ENCODE measurements around the gene C19orf18.
"Not testable (repeated sequence)": the region's sequence is repeated elsewhere in the genome, so short reads cannot be mapped to it uniquely, and the experiment has no call there.

Gene C19orf18

DNA sequence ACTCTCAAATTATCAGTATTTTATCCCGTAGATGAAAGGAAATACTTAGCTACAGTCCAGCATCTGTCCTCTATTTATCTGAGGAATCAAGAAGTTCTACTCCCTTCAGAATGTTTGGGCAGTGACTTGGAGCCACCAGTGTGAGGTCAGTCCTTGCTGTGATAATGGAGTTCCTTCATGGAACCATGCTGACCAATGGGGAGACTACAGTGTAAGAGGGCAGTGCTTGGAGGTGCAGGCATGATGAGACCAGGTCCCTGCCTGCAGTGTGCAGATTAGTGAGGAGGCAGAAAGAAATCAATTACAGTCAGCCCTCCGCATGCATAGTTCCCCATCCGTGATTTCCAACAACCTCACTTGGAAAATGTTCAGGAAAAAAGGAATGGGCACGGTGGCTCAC, at the start of gene C19orf18:
TSS of gene C19orf18 (minus strand) at position 101 of the 400 bp plus-strand sequence. CDS start 102 bp downstream, outside the sequence.
- no peak for DNase-seq (ENCODE audit: low read depth in 2 of 2)

DNA sequence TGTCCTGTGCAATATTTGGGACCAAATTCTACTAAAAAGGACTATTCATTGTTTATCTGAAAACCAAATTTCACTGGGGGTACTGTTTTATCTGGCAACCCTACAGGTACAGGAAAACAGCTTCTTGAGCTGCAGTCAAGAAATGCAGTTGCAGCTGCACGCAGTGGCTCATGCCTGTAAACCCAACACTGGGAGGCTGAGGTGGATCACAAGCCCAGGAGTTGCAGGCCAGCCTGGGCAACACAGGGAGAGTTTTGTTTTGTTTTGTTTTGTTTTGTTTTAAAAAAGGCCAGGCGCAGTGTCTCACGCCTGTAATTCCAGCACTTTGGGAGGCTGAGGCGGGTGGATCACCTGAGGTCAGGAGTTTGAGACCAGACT, 47.9 kb upstream of the C19orf18 start:
- DNase-seq (ENCODE audit: low read depth in 2 of 2) = no peak

DNA sequence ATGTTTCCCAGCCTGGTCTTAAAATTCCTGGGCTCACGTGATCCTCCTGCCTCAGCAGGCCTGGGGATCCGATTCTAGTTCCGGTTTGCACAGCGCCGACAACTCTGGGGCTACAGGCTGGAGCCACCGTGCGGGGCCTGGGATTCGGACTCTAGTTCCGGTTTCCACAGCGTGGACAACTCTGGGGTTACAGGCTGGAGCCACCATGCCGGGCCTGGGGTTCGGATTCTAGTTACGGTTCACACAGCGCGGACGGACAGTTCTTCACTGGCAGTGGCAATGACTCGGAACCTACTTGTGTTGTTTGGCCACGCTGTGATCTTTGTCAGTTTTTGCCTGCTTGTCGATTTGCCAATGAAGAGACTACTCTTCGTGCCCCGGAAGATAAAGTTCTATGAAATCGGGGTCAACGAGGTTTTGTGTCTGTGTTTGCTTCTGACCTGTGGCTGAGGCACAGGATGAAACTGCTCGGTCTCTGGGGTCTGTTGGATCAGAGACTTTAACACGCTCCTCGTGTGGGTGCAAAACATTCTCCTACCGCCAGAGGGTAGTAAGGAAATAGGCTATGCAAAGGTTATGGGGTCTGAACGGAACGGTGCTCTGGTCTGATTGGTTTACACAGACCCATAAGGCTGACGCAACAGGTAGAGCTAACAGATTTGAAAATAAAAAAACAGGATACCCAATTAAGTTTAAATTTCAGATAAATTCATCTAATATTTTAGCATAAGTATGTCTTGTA, 47.4 kb upstream of the C19orf18 start:
- DNase-seq (ENCODE audit: low read depth in 2 of 2) = no peak

DNA sequence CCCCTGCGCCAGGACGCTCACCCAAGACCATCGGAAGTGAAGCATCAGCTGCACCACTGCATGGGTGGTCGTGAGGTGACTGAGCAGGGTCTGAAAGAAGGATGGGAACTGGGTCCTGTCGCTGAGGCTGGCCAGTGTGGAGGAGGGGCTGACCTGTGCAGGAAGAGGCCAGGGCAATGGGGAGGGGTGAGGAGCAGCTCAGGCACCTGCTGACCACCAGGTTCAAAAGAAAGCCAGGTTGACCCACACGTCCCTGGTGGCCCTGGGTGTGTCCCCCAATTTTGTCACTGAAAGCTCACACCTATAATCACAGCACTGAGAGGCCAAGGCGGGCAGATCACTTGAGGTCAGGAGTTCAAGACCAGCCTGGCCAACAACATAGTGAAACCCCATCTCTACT, 45.8 kb upstream of the C19orf18 start:
- no peak for DNase-seq (ENCODE audit: low read depth in 2 of 2)

DNA sequence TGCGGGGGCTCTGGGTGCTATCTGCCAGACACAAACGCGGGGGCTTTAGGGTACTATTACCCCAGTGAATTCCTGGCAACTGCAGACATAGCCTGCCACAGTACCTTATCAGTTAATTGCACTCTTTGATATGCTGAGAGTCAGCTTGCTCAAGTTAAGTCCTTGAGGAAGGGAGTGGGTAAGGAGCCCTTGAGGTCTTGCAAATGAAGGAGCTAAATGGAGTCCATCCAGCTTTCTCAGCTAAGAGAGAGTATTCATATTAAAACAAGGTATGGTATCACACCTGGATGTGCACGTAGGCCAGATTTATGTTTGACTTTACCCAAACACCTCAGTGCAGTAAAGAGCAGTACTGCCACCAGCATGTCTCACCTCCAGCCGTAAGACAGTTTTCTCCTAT, 39.8 kb upstream of the C19orf18 start:
- no peak for DNase-seq (ENCODE audit: low read depth in 2 of 2)

DNA sequence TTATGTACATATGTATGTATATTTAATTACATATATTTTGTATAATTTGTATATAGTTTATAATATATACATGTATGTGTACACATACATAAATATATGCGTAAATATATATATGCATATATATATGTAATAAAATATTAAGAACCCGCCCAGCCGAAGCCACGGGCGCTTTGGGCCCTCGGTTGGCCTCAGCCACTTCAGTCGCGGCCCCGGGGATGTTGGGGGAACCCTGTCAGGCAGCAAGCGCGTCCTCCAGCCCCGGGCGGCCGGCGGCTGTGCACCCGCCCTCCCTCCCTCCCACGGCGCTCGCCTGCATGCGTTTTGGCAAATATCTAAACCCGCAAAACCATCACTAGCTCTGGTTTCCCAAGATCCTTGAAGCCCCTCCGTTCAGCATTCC, 36.2 kb upstream of the C19orf18 start:
- no peak for DNase-seq (ENCODE audit: low read depth in 2 of 2)

DNA sequence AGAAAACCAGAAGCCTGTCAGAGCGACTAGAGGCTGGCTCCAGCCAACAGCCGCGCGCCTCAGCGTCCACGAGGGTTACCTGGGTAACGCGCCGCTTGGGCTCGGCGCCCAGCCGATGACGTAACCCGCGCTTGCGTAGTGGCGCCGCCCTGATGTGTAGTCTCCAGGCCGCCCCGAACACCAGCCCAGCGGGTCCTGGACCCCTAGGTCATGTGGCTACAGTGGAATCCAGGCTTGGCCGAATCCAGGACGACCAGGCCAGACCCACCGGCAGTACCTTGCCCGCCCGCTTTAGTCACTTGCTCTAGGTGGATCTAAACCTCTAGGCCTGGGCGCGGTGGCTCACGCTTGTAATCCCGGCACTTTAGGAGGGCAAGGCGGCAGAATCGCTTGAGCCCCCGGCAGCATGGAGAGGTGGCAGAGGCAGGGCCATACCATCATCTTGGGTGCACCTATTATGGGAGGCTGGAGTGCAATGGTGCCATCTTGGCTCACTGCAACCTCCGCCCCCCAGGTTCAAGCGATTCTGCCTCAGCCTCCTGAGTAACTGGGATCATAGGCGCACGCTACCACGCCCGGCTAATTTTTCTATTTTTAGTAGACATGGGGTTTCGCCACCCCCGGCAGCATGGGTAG, 35.5 kb upstream of the C19orf18 start:
- DNase-seq (ENCODE audit: low read depth in 2 of 2) = peak; percentile 26 to 56

DNA sequence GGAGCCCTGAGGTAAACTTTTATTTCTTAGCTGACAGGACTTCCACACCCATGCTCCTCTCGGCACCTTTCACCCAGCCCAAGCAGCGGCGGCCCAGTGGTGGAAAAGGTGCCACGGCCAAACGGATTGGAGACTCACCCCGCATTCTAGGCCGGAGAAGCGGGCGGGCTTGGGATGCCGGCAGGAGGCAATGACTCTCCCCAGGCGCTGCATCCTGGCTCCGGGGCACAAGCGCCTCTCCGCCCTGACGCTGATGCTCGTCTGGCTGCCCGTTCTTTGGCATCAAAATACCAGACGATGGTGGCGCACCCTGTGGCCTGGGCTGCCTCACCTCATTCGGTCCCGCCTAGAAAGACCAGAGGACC, 34.9 kb upstream of the C19orf18 start:
- no peak for DNase-seq (ENCODE audit: low read depth in 2 of 2)

DNA sequence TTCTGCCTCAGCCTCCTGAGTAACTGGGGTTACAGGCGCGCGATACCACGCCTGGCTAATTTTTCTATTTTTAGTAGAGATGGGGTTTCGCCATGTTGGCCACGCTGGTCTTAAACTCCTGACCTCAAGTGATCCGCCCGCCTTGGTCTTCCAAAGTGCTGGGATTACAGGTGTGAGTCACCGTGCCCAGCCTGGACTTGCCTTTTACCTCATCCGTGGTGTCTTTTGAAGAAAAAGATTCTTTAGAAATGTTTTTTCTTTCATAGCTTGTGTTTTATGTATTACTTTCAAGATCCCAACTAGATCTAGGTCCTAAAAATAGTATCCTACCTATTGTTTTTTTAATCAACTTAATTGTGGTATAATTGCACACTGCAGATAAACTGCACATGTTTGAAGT, 34.5 kb upstream of the C19orf18 start:
- not testable (repeated sequence) for DNase-seq (ENCODE audit: low read depth in 2 of 2)

DNA sequence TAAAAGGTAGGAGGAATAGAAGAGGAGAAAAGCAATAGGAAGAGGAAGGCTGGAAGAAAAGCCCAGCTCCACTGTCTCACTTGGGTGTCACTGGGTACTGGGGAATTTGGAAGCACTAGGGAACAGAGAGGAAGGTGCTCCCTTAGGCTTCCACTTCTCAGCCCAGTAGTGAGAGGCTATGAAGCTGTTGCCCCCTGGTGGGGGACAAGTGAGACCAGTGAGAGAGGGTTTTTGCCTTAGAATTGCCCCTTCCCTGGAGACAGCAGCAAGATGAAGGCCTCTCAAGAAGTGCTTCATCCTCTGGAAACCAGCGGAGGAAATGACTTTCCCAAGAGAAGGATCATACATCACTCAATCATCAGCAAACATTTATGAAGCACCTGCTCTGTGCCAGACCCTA, 33.0 kb upstream of the C19orf18 start:
- DNase-seq (ENCODE audit: low read depth in 2 of 2) = no peak

DNA sequence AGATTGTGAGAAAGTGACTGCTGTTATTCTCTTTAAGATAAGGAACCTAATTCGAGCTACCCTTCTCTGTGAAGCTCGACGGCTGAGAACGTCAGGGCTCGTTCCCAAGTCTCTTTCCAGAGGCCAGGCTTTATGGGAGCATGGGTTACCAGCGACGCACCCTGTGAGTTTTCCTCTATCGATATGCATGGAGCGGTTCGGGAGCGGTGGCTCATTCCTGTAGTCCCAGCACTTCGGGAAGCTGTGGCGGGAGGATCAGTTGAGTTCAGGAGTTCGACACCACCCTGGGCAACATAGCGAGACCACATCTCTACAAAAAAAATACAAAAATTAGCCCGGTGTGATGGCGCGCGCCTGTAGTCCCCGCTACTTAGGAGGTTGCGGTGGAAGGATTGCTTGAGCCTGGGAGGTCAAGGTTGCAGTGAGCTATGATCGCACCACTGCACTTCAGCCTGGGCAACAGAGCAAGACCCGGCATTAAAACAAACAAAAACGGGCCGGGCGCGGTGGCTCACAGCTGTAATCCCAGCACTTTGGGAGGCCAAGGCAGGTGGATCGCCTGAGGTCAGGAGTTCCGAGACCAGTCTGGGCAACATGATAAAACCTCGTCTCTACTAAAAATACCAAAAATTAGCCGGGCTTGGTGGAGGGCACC, 29.0 kb upstream of the C19orf18 start:
- DNase-seq (ENCODE audit: low read depth in 2 of 2) = no peak

DNA sequence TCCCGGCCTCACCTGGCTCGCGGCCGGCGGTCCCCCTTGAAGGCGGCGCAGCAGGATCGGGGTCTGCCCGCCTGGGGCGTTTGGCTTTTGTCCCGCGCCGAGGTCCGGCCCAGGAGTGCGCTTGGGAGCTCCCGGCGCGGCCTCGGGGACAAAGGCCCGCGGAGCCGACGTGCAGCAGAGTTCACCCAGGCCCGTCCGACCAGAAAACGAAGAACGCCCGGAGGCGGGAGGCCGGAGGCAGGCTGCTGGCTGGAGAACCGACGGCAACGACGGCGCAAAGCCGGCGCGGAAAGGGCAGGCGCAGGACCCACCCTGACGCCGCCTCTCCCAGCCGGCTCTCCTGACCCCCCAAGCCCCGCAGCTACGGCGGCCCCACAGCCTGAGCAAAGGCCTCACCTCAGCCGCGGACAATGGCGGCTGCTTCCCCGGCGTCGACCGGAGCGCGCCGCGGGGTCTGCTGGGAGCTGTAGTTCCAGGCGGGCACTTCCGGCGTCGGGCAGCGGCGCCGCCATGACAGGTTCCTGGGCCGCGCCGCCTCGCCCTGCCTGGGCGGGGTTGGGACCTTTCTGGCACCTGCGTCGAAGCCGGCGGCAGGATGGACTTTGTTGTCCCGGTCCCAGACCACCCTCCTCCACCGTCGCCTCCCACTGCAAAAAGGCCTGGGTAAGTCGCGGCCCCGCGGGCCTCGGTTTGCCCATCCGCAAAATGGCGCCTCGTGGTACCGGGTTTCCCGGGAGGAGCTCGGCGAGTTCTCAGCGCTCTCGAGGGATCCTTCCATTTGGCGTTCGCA, 28.2 kb upstream of the C19orf18 start, which contains the start of gene ZNF606:
TSS of gene ZNF606 (minus strand) at position 437 of the 790 bp plus-strand sequence. CDS start 1,501 bp downstream, outside the sequence.
- peak; percentile 71 to 79 for DNase-seq (ENCODE audit: low read depth in 2 of 2)

DNA sequence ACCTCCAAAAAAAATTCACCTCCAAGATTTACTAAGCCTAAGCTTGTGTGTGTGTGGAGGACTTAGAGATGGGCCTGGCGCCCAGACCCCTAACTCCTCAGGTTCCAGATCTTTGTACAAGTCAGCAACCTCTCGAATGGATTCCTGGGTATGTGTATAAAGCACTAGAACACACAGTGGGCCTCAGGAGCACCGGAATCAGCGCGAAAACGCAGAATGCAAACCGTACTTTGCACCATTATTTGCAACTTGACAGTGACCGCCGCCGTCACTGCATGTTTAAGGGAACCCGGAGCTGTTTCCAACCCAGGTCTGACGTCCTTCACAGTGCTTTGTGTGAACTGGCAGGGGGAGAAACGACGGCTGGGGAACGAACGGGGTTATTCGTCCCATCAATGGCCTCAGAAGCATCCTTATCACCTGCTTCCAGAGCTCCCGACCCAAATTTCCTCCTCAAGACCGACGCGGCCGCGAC, 27.6 kb upstream of the C19orf18 start:
- peak; percentile 7 to 13 for DNase-seq (ENCODE audit: low read depth in 2 of 2)

DNA sequence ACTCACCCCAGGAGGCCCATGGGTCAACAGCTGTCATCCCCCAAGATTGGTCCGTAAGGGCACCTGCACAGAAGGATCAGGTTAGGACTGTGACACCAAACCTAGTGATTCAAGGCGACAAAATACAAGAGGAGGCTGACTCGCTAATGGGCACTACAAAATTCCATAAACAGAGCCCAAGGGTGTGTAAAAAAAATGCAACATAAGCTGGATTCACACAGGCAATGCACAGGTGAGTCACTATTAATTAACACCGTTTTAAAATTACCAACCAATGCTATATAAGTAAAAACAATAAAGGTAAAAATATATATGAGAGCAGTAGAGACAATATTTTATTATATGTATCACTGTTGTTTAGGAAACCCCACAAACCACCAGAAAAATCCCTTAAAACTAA, 26.3 kb upstream of the C19orf18 start:
- no peak for DNase-seq (ENCODE audit: low read depth in 2 of 2)

DNA sequence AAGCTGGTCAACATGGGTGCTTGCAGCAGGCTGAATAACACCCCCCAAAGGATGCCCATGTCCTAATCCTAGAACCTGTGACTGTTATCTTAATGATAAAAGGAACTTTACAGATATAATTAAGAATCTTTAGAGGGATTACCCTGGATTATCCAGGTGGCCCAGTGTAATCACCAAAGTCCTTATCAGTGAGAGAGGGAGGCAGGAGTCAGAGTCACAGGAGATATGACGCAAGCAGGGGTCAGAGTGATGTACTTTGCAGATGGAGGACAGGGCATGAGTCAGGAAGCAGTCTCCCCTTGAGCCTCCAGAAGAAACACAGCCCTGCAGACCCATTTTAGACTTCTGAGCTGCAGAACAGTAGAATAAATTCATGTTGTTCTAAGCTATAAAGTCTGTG, 18.5 kb upstream of the C19orf18 start:
- no peak for DNase-seq (ENCODE audit: low read depth in 2 of 2)

DNA sequence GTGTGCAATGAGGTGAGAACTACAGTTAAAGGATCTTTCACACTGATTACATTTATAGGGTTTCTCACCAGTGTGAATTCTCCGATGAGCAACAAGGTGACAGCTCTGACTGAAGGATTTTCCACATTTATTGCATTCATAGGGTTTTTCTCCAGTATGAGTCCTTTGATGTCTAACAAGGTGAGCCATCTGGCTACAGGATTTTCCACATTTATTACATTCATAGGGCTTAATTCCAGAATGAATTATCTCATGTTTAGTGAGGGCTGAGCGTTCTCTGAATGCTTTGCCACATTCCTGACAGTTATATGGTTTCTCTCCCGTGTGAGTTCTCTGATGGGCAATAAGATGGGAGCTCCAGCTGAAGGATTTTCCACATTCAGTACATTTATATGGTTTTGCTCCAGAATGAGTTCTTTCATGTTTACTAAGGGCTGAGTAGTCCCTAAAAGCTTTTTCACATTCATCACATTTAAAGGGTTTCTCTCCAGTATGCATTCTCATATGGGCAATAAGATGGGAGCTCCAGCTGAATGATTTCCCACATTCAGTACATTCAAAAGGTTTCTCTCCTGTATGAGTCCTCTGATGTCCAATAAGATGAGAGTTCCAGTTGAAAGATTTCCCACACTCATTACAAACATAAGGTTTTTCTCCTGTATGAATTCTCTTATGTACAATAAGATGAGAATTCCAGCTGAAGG, 4.4 kb upstream of the C19orf18 start:
- no peak for DNase-seq (ENCODE audit: low read depth in 2 of 2)

DNA sequence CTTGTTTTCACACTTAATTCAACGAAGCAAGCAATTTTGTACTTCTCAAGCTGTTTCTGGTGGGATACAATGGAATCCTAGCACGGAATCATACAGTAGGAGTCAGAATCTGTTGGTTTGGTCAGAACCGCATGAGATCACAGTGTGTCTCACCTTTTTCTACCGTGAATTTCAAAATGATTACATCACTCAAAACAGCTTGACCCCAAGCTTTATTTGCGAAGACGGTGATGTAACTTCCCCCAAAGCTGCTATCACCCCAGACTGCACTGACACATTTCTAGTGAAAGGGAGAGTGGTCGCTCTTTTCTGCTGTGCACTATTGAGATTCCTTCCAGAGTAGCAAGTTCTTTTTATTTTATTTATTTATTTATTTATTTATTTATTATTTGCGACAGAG, 9.6 kb downstream of the C19orf18 start:
- DNase-seq (ENCODE audit: low read depth in 2 of 2) = no peak

DNA sequence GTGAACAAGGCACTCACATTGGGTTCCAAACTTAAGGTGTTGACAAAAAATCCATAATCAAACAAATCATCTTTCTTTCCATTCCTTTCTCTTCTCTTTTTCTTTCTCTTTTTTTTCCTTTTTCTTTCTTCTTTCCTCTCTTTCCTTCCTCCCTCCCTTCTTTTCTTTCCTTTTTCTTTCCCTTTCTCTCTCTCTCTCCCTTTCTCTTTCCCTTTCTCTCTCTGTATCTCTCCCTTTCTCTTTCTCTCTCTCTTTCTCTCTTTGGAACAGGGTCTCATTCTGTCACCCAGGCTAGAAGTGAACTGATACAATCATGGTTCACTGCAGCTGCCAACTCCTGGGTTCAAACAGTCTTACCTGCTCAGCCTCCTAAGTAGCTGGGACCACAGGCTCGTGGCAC, 12.5 kb downstream of the C19orf18 start:
- no peak for DNase-seq (ENCODE audit: low read depth in 2 of 2)

DNA sequence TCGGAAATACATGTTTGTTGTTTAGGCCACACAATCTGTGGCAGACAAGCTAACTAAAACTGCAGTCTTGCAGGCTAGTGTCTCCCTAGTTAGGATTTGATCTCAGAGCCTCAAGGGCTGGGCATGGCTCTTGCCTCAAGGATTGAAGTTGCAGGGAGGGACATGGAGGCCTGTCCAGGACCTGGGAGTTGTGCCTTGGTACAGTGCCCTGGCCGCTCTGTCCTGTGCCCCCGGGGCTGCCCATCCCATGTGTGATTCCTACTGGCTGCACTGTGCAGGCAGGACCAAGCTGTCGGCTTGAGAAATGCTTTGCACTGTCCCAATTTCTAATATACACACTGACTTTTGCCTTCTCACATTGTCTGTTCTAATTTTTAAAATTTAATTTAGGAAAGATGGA, 19.3 kb downstream of the C19orf18 start:
- no peak for DNase-seq (ENCODE audit: low read depth in 2 of 2)

DNA sequence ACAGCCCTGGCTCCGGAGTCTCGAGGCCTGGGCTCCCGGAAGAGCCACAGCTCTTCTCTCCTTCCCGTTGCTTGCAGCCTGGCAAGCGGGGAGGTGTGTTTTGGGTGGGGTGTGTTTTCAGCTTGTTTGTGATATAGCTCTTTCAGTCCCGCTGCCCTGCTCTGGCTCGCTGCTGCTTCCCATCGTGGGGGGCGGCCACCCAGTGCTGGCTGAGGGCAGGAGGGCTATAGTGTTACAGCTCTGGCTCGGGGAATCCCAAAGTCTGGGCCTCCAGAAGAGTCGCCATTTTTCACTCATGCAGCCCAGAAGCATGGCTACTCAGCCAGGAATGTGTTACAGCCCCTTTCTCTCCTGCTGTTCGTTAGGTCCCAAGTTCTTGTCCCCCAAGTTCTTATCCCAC, 24.6 kb downstream of the C19orf18 start:
- no peak for DNase-seq (ENCODE audit: low read depth in 2 of 2)

DNA sequence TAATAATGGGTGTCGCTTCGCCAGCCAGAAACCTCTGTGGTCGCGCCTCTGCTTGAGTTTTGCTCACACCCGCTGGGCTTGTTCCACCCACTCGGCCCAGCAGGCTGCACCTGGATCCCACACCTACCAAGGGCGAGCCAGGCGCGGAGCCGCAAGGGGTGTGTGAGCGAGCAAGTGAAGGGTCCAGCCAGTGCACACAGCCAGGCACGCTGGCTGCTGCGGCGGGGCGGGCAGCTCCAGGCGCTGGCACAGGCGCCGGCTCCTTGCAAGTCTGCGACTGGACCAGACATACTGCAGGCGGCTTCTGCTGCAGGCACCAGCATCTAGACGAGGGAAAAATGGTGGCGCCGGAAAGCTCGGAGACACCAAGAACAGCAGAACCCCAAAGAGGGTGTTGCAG, 25.0 kb downstream of the C19orf18 start:
- DNase-seq (ENCODE audit: low read depth in 2 of 2) = no peak

Measured in stimulated activated CD4-positive, alpha-beta T cell treated with anti-CD3 and anti-CD28 coated beads, Interleukin-4, amount 100 ng/mL, for 48 hours (primary cell).